CD4-positive, alpha-beta T cell treated with Interleukin-12 subunit alpha and Interleukin-12 subunit beta, for 1 hour (primary cell): Measurements from ENCODE around the gene BACE2.

Experiments used
- DNase-seq: peaks from one replicate; pipeline ENCODE4 v3.0.0-alpha.2; 2020

Gene BACE2

GRCh38 chr21:41325138-41325912, 157.4 kb downstream of the BACE2 start:
- DNase-seq = no peak

- DNase-seq = no peak
Observed at GRCh38 chr21:41326414-41327080, 158.6 kb downstream of the BACE2 start.

GRCh38 chr21:41327753-41328152, 159.8 kb downstream of the BACE2 start:
- no peak for DNase-seq

- DNase-seq = no peak
Observed at GRCh38 chr21:41328660-41329607, 161.0 kb downstream of the BACE2 start.
